ENCODE results near the gene APC2.
"Not testable (repeated sequence)": the region's sequence is repeated elsewhere in the genome, so short reads cannot be mapped to it uniquely, and the experiment has no call there.

APC2 gene

DNA sequence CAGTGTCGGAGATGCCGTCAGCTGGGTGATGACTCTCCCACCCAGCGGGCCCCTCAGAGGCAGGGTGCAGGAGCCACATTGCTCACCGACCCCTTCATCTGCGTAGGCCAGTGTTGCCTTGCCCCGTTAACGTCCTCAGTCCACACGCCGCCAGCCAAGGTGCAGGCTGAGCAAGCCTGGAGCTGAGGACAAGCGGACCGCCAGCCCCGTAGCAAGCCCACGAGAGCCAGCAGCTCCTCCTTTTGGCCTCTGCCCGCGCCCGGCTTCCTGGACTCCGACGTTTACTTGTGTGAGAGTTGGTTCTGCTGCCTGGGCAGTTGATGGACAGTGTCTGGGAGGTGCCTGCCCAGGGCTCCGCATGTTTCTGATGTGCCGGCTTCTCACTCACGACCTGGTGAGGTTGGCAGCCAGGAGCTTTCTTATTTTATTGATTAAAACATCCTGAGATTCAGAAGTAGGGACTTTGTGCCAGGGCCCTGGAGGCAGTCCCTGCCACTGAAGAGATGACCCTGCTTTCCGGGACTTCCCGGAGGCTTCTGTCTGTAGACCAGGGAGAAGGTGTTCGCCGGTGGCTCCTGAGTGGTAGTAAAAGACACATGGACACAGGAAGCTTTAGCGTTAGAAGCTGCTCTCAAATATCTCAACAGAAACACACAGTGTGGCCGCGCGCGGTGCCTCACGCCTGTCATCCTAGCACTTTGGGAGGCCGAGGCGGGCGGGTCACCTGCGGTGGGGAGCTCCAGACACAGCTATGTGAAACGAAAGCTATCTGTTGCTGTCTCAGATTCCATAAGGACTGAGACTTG is 36.7 kb upstream of the APC2 start:
- DNase-seq: no peak

GRCh38 chr19:1416014-1416841 is 33.7 kb upstream of the APC2 start:
- no peak for DNase-seq

DNA sequence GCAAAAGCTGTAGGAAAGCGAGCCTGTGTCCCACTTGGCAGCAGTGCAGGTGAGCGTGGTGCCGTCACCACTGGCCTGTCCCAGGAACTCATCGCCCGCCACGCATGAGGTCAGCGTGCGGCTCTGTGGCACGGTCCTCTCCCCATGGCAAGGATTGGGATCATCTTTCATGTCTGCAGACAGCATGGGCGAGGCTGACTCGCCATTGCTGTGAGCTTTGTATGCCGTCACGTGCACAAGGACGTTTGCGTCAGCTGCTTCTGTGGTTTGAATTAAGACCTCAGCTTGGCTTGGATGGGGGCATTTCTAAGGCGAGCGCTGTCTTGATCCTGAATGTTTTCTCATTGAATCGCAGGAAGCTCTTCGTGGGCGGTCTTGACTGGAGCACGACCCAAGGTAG is 32.8 kb upstream of the APC2 start:
- DNase-seq: no peak

DNA sequence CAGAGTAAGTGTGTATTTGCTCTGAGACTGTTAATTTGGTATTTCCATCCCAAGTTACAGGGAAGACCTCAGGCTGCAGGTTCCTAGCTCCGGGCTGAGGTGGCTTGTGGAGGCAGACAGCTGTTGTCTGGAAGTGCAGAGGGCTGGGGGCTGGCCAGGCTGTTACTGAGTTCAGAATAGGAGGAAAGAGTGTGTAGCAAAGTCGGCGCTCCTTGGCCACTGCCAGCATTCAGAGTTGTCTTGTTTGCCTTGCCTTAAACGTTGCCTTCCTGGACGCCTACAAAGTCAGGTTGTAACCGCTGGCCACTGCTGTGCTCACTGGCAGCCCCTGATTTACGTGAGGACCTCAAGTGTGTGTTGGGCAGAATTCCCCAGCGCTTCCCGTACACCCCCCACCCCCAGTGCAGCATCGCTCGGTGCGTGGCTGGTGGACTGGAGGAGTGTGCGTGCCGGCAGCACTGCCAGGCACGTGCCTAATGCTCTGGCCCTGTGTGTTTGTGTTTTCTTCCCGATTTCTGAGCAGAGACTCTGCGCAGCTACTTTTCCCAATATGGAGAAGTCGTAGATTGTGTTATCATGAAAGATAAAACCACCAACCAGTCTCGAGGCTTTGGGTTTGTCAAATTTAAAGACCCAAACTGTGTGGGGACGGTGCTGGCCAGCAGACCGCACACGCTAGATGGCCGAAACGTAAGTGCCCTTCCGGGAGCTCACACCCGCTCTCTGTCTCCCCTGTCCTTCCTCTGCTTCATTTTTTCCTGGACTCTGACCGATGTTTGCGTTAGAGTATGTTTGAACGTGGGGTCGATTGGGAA is 32.0 kb upstream of the APC2 start:
- no peak for DNase-seq

- DNase-seq: no peak
Measured at GRCh38 chr19:1418496-1418775, 31.5 kb upstream of the APC2 start.

DNA sequence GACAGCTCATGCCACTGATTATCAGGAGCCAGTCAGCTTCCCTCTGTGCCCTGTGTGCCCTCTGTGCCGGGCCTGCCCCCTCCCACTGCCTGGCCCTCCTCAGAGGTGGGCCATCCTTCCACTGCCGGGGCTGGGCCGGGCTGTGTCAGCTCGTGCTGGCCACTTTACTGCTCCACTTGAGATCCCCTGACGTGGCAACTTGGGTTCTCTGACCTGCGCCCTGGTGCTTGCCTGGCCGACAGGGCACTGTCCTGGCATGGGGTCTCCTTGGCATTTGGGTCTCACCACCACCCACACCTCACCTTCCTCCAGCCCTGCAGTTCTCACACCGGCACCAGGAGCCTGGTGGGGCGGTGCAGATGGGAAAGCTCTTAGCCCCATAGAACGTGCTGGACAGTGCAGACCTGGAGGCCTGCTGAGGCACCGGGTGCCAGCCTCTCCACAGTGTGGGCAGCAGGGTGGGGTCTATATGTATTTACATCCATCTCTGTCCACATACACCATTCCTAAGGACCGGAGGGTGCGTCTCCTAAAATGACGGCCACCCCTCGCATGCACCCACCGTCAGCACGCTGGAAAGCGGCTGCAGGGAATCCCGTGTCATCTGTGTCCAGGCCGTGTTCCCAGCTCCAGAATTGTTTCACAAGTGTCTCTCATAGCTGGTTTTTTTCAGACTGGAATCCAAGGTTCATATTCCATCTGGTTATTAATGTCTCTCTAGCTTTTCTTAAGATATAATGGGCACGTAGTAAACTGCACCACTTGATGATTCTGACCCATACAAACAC is 30.8 kb upstream of the APC2 start:
- no peak for DNase-seq

GRCh38 chr19:1420085-1420484 is 29.8 kb upstream of the APC2 start:
- not testable (repeated sequence) for DNase-seq

DNA sequence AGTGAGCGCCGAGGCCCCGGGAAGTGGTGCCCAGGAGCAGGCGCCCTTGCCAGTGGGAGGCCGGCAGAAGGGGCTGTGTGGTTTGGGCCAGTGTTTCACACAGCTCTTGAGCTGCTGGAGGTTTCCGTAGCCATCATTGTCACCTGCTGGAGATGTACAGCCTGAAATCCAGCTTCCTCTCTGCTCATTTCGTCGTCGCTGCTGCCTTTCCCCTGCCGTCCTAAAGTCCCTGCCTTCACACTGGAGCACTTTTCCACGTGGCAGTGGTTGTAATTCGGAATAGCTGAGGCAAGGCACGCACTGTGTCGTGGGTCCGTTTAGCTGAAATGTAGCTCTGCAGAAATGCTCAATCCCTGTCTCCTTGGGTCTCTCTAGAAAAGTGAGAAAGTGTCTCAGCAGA is 29.3 kb upstream of the APC2 start:
- DNase-seq: no peak

DNA sequence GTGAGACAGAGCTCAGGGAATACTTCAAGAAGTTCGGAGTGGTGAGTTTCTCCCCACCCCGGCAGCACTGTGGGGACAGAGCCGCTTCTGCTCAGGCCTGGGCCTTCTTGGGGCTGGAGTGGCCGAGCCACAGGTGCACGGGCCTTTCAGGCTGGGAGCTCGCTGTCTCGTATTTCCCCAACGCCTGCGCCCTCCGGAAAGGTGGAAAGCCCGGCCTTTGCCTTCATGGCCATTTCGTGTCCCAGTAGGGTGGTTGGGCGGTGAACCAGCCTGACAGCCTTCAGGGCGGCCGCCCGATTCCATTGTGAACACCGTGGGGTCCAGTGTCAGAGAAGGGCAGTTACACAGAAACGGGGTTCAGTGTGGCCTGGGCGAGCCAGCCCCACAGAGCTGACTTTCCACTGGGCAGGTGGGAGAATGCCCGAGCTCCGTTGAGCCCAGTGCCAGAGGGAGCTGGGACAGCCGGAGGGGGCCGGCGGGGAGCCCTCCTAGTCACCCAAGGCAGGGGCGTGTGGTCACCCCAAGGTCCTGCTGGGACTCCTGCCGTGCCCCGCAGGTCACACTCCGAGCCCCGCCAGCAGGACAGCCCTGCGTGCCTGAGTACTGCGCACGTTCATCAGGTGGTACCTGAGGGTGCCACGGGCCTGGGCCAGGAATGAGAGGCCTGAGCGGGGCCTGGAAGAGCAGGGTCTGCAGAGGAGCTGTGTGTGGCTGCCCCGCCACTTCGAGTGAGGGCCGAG is 28.5 kb upstream of the APC2 start:
- DNase-seq: no peak

DNA sequence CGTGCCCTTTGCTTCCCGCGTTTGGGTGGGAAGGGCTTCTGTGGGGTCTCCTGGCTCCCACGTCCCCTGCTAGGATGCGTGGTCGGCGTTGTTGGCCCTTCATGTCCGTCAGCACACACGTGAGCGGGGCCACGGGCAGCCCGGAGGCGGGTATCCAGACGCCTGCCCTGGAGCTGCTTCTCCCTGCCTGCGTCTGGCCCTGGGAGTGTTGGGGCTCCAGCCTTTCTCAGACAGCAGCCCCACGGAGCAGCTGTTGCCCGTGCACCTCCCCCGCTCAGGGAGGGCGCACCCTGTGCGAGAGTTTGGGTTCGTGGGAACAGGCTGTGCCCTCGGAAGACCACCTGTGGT is 28.0 kb upstream of the APC2 start:
- DNase-seq: no peak

GRCh38 chr19:1422360-1422759 is 27.6 kb upstream of the APC2 start:
- no peak for DNase-seq

DNA sequence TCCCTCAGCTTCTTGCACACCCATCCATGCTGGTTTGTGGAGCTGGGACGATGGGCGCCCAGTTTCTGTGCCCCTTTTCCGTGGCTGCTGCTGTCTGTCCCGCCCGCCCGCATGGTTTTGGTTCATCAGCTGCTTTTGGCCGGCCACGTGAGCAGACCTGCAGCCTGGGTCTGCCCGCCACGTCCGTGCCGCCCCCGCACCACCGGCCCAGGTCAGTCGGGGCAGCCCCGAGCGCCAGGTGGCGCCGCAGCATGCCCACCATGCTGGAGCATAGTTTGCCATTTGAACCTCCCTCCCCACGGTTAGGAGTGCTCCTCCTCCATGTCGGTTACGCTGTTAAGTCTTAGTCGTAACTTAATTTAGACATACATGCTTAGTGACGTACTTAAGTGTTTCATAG is 27.0 kb upstream of the APC2 start:
- DNase-seq: no peak

DNA sequence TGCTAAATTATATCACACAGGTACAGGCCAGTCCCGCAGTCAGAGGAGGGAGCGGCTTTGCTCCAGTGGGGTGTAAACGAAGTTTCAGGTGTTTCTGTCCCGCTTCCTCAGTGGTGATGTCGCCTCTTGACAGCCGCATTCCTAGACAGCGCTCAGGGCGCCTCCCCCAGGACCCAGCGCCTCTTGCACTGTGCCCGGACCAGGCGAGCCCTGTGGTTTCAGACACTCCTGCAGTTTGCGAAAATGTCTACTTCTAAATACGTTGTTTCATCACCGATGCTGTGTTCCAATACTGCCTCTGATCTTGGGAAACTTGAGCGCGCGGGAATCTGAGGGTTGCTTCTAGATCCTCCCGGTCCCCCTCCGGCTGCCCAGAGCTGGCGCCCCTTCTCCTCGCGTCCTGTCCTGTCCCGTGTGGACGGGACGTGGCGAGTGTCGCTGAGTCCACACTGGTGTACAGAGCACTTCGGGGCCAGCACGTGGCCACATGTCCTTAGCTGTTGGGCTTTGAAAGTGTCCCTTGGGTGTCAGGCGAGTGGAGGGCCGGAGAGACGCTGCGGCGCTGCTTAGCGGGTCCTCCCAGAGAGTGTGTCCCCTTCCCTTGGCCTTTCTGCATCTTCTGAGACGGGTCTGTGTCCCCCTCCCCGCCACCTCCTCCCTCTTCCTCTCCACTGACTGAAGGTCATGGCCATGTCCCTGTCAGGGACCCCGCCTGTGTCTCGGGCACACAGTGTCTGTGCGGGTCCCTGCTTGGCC is 26.3 kb upstream of the APC2 start:
- no peak for DNase-seq

- no peak for DNase-seq
Measured at GRCh38 chr19:1424192-1424955, 25.5 kb upstream of the APC2 start.

GRCh38 chr19:1425102-1425837 is 24.7 kb upstream of the APC2 start:
- no peak for DNase-seq

- DNase-seq: no peak
Measured at GRCh38 chr19:1425902-1426301, 24.0 kb upstream of the APC2 start.

DNA sequence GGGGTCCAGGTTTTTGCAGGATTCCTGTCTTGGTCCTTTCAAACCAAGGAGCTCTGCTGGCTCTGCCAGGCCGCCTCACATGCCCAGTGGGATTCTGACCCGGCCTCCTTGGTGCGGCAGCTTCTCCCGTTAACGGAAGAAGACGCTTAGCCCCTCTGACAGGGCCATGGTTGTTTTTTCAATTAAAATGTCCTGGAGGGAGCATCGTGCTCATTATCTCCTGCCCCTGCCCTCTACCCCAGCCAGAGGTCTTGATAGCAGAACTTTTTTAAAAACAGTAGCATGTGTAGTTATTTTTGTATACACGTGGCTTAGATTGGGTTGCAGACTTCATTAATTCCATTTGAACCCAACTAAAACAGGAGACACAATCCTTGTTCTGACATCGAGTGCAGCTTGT is 23.2 kb upstream of the APC2 start:
- DNase-seq: no peak

DNA sequence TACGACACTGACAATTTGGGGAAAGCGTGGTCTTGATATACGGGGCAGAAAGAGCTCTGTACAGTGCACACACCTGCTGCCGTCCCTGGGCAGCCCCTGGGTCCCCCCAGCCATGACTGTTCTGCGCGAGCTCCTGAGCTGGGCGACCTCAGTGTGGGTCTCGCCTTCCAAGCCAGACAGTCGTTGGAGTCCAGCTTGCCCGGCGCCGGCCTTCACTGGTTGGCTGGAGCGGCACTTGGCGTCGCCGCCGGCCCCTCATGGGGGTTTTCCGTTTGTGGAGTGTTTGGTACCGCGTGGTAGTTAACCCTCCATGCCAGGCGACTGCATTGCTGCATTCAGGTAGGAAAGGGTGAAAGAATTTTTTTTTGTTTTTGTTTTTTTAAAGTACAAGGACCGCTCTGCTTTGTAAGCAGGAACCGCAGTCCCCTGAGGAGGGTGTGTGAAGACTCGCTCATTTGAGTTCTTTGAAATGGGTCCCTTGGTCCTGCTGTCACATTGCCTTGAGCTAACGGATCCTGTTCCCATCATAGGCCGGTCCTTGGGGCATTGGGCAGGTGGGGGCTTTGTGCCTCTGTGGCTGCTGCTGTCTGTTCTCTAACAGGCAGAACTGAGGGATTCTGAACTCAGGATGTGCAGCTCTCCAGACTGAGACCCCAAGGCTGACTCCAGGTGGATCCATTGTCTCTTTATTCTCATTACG is 22.6 kb upstream of the APC2 start:
- no peak for DNase-seq

DNA sequence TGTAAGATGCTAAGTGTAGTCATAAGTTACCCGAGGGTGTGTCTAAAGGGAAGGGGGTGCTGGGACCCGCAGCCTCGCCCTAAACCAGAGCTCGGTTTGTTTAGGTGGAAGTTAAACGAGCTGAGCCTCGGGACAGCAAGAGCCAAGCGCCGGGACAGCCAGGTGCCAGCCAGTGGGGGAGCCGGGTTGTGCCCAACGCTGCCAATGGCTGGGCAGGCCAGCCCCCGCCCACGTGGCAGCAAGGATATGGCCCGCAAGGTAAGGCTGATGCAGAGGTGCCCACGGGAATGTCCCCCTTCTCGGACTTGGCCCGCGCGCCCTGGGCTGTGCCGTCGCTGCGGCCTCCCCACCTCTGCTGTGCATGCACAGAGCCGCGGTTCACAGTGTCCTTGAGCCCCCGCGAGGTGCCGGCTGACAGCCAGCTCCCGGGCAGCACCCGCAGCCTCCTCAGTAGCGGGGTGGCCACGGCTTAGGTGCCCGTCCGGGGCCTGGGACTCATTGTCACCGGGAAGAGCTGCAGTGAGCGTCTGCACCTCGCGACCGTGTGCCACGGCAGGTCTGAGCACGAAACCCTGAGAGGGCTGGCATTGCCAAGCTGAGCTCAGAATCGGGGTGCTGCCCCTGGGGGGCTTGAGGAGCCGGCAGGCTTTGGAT is 21.1 kb upstream of the APC2 start:
- DNase-seq: no peak

Measured in EL (cell line).